Suprapubic skin (tissue), 3 donors: ENCODE measurements around the gene NRN1.

Experiments
- CTCF ChIP-seq, 2 donors: fragments of 200-600 bp in 1 of 2; fragments of 450-650 bp in 1 of 2; sonication (generic) in 1 of 2; IDR thresholded peaks; one replicate each; pipeline ENCODE4 v1.5.1; 2016 to 2019; ENCODE audit warnings: antibody characterized with exemption in 2 of 2, mild to moderate bottlenecking in 1 of 2, moderate library complexity in 1 of 2
- EP300 ChIP-seq: sonication (generic); formaldehyde crosslinking; IDR thresholded peaks from one replicate; pipeline ENCODE4 v1.6.1; 2017; ENCODE audit warnings: antibody characterized with exemption

GRCh38 chr6:6008089-6008647 lies 1.4 kb upstream of the NRN1 start:
- TF ChIP-seq CTCF (IDR thresholded peaks at IDR 0.05) = no peak
- no peak for TF ChIP-seq EP300
